ENCODE measurements around the gene ABTB2.

ABTB2 gene

DNA sequence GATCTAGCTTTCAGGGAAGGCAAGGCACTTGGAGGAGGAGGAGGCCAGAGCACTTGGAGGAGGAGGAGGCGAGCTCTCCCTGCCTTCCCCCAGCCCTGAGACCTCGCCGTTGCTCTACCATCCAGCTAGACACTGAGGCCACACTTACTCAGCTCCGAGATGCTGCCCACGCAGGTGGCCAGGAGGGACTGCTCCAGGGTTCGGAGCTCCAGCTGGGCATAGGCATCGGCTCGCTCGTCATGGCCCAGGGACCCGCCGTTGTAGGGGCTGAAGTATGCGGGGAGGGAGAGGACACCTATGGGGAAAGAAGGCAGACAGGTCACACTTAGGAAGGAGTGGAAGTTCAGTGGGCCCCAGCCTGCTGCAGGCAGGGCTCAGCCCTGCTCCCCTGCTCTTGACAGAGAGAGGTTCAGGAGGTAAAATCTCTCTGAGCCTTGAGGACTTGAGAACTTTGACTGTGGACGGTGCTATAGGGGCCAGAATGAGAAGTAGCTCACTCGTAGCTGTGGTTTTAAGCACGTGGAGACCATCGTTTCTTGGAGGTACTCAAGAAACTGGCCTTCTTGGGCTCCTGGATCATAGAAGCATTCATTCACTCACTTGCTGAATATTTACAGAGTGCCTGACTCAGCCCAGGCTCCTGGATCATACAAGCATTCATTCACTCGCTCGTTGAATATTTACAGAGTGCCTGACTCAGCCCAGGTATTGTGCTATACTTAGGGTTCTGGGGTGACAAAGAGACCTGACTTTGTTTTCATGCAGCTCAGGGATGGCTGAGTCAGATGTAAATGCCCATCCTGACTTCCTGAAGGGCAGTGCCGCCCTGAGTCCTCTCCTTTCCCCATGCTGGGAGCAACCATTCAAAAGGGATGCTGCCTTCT is 153.2 kb downstream of the ABTB2 start:
- DNase-seq, result no peak

DNA sequence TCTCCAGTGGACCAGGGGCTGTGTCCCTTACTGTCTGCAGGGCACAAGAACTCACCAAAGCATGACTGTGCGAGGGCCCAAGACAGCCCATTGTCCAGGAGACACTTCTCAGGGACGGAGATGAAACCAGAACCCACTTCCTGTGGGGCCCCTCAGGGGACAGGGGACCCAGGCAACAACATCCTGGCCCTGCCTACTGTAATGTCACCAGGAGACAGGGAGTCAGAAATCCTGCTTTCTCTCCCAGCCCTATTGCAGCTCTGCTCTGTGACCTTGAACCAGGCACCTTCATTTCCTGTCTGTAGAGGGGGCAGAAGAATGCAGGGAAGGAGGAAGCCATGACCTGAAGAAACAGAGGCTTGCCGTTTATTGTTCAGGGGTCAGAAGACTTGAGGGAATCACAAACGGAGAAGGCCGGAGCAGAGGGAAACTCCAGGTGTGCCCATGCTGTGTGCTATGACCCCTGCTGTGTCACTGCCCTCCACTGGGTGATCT is 154.4 kb downstream of the ABTB2 start:
- no peak for DNase-seq

DNA sequence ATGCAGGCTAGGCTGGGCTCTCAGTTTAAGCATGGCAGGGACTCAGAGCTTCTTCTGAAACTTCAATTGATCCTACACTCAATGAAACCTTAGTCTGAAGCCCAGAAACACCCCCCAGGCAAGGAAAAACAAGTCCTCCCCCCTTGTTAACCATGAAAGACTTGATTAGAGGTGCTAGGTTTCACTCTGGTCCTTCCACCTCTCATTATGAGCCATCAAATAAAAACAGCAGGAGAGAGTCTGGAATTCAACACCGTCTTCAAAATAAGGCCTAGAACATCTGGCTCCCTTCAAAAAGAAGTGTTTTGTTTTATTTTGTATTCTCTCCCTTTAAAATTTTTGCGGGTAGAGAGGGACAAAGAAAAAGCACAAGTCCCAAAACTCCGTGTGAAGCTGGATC is 156.7 kb downstream of the ABTB2 start:
- no peak for DNase-seq

- DNase-seq, result no peak
Measured at GRCh38 chr11:34199525-34199924, 158.3 kb downstream of the ABTB2 start.

GRCh38 chr11:34198523-34198922 is 159.3 kb downstream of the ABTB2 start:
- no peak for DNase-seq

DNA sequence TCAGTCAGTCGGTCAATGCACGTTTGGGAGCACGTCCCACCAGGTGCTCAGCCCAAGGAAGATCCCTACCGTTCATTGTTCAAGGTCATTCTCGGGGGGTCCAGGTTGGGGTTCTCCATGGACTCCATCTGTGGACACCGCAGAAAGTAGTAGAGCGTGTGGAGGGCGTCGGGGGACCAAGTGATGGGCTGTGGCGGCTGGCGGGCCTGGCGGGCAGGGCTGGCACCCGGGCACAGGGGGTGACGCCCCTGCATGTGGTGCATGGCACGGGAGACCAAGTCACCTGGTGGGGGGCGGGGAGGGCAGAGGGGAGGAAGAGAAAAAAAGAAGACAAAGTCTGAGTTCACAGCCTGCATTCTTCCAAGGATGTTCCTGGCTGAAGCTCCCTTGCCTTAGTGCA is 160.6 kb downstream of the ABTB2 start:
- no peak for DNase-seq

DNA sequence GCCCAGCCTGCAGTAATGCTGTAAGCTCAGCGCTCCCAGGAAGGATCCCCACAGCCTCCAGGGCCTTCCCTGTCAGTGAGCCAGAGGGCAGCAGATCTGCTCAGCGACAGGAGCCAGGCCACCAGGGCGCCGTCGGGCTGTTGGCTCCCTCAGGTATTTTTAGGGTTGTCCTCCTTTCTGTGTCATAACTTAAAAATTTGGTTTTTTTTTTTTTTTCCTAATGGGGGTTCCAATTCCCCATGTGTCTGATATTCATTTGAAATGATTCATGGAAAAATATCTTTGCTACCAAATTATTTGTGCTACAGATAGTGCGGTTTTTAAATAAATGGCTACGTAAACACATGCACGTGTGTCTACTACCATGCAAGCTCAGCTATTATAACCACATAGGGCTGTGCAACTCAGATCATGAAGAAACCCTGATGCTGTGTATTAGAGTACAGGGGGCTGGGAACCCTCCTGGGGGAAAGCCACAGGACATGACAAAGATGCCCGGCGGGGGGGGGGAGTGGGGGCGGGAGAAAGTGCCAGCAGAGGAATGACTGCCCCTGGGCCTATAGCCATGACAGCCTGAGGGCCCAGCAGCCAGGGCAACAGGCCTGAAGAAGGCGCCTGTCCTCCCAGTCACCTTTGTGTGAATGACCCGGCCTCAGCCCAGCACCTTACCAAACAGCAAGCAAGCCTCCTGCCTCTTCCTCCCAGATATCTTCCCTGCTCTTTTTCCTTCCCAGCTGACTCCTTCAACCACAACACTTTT is 163.1 kb downstream of the ABTB2 start:
- no peak for DNase-seq

GRCh38 chr11:34192481-34193401 is 165.1 kb downstream of the ABTB2 start:
- DNase-seq, result no peak

GRCh38 chr11:34191578-34191977 is 166.2 kb downstream of the ABTB2 start:
- DNase-seq, result no peak

GRCh38 chr11:34190192-34191139 is 167.3 kb downstream of the ABTB2 start:
- DNase-seq, result no peak

DNA sequence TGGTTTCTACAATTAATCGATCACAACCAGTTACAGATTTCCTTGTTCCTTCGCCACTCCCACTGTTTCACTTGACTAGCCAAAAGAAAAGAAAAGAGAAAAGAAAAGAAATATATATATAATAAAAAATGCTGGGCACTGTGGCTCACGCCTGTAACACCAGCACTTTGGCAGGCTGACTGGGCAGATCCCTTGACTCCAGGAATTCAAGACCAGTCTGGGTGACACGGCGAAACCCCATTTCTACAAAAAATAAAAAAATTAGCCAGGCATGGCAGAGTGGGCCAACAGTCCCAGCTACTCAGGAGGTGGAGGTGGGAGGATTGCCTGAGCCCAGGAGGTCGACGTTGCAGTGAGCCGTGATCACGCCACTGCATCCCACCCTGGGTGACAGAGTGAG is 168.6 kb downstream of the ABTB2 start:
- no peak for DNase-seq

GRCh38 chr11:34188181-34188580 is 169.6 kb downstream of the ABTB2 start:
- DNase-seq, result no peak

- DNase-seq, result no peak
Measured at GRCh38 chr11:34185926-34186841, 171.6 kb downstream of the ABTB2 start.

GRCh38 chr11:34184505-34185015 is 173.2 kb downstream of the ABTB2 start:
- no peak for DNase-seq

- DNase-seq, result no peak
Measured at GRCh38 chr11:34183848-34184391, 173.9 kb downstream of the ABTB2 start.

DNA sequence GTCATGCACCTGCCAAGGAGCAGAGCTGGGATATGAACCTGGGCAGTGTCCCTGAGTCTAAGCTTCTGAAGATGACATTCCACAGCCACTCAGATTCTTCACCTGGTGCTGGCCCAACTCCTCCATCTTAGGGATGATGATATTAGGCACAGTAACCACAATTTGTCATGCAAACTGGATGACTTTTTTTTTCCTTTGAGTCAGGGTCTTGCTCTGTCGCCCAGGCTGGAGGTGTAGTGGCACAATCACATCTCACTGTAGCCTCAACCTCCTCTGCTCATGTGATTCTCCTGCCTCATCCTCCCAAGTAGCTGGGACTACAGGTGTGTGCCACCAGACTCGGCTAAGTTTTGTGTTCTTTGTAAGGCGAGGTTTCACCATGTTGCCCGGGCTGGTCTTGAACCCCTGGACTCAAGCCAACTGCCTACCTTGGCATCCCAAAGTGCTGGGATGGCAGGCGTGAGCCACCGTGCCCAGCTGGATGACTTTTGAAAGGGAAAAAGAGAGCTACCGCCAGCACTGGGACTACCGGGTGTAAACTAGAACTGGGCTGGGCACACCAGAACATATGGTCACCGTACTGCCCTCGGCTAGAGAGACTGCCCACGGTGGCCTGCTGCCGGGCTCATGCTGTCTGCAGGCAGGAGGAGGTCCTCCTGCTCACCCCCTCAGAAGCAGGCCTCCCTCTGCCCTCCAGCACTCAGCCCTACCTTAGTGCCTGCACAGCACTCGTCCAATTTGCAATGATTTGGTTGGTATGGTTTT is 174.7 kb downstream of the ABTB2 start:
- DNase-seq, result no peak

DNA sequence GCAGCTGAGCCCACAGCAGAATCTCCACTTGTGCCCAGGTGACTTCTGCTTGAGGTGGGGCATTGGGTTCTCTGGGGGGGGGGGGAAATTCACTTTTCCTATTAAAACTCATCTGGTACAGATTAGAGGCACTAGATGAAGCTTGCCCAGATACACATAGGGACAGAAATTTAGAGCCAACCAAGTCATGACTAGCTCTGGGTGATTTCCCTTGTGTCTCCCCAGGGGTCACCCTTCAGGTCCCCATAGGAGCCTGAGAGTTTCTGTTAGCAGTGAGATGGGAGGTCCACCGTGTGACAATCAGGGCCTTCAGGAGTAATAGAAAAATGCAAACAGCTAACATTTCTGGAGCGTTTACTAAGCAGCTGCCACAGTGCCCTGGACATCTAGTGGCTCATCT is 175.4 kb downstream of the ABTB2 start:
- no peak for DNase-seq

DNA sequence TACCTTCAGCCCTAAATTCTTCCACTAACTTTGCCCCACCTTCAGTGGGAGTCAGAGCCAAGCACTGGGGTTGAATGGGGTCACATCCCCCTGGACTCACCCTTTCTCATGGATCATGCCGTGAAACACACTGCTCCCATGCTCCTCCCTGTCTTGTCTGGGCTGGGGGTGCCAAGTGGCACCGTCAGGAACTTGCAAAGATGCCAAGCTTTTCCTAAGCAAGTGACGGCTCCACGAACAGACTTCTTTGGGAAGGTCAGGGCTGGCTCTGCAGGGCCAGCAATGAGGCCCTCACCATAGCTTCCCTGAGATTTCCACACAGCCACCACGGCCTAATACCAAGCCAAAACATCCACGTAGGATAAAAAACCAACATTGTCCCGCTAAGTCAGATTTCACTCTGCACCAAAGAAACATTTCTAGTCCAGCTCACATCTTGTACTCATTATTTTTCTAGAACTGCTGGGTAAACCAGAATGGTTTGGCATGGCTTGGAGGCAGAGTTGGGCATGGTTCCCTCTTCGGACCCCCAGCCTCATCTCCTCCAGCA is 175.9 kb downstream of the ABTB2 start:
- no peak for DNase-seq

DNA sequence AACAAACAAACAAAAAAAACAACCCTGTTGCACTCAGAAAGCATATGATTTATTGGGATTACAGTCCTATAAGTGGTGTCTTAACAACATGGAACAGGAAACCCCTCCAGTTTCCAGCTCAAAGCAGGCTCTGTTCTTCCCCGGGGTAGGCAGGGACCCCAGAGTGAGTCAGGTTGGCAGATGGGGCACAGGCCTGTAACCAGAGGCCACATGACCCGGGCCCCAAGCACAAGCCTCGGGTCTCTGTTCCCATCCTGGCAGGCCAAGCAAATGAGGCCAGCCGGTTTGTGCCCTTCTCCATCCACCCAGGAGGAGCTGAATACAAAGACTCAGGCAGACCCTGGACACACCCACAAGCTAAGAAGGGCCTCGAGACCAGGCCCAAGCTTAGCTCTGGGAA is 176.6 kb downstream of the ABTB2 start:
- DNase-seq, result no peak
